Liver (tissue), 3 donors: ENCODE results near the gene ARHGAP6.

Experiments used
- FOXA2 ChIP-seq: IDR thresholded peaks from 2 replicates; pipeline ENCODE4 v1.6.1; 2016; ENCODE audit warnings: antibody characterized with exemption
- RAD21 ChIP-seq, 2 donors: IDR thresholded peaks; 2 replicates each; pipeline ENCODE4 v1.6.1; 2016; ENCODE audit warnings: antibody characterized with exemption in 2 of 2, mild to moderate bottlenecking in 2 of 2
- TF ChIP-seq, protein P1 (sequence below): fragments of 150-350 bp; IDR thresholded peaks from 2 replicates; pipeline ENCODE4 v1.5.1; 2017; ENCODE audit warnings: improper control_type of control experiment, low read depth, low read length; ENCODE audit not compliant: missing input control
- TF ChIP-seq, protein P2 (sequence below): IDR thresholded peaks from 2 replicates; pipeline ENCODE4 v1.6.1; 2016; ENCODE audit warnings: antibody characterized with exemption, mild to moderate bottlenecking
- donor health status: healthy.
- donor health status: healthy.

DNA sequence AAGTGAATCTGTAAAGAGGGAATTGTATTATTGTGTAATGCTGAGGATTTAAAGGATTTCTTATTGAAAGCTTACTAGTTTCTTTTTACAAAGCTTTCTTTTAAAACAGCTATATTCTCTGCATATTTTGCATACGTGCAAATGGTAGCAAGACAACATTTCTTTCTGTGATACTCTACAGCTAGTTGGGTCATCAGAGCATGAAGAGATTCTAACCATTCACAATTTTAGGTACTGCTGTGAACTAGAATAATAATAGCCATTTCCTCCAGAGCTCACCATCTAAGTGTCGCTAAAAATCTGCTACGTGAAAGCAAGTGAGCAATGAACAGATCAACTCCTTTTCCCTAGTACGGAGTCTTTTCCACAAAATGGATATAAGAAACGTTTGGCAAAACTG lies 37.3 kb downstream of the ARHGAP6 start:
- TF ChIP-seq, protein P1, sequence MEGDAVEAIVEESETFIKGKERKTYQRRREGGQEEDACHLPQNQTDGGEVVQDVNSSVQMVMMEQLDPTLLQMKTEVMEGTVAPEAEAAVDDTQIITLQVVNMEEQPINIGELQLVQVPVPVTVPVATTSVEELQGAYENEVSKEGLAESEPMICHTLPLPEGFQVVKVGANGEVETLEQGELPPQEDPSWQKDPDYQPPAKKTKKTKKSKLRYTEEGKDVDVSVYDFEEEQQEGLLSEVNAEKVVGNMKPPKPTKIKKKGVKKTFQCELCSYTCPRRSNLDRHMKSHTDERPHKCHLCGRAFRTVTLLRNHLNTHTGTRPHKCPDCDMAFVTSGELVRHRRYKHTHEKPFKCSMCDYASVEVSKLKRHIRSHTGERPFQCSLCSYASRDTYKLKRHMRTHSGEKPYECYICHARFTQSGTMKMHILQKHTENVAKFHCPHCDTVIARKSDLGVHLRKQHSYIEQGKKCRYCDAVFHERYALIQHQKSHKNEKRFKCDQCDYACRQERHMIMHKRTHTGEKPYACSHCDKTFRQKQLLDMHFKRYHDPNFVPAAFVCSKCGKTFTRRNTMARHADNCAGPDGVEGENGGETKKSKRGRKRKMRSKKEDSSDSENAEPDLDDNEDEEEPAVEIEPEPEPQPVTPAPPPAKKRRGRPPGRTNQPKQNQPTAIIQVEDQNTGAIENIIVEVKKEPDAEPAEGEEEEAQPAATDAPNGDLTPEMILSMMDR, result no peak
- TF ChIP-seq FOXA2, result no peak
- no peak for TF ChIP-seq RAD21 (IDR thresholded peaks at IDR 0.05)
- TF ChIP-seq, protein P2, sequence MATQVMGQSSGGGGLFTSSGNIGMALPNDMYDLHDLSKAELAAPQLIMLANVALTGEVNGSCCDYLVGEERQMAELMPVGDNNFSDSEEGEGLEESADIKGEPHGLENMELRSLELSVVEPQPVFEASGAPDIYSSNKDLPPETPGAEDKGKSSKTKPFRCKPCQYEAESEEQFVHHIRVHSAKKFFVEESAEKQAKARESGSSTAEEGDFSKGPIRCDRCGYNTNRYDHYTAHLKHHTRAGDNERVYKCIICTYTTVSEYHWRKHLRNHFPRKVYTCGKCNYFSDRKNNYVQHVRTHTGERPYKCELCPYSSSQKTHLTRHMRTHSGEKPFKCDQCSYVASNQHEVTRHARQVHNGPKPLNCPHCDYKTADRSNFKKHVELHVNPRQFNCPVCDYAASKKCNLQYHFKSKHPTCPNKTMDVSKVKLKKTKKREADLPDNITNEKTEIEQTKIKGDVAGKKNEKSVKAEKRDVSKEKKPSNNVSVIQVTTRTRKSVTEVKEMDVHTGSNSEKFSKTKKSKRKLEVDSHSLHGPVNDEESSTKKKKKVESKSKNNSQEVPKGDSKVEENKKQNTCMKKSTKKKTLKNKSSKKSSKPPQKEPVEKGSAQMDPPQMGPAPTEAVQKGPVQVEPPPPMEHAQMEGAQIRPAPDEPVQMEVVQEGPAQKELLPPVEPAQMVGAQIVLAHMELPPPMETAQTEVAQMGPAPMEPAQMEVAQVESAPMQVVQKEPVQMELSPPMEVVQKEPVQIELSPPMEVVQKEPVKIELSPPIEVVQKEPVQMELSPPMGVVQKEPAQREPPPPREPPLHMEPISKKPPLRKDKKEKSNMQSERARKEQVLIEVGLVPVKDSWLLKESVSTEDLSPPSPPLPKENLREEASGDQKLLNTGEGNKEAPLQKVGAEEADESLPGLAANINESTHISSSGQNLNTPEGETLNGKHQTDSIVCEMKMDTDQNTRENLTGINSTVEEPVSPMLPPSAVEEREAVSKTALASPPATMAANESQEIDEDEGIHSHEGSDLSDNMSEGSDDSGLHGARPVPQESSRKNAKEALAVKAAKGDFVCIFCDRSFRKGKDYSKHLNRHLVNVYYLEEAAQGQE, result no peak
